ENCODE results near the gene FAM174B.

FAM174B gene

GRCh38 chr15:92584105-92584504 is 71.5 kb downstream of the FAM174B start:
- Histone ChIP-seq H3K4me3 (ENCODE audit: insufficient read depth, low read length, poor library complexity, severe bottlenecking) (no peak overlapping the region), H3K9me3 (ENCODE audit: insufficient read depth, low read length) (peaks cover 5% of the 10 kb centered on the region; the same call in 1 of the 2 replicates), H3K36me3 (ENCODE audit: low read length) (no peaks in the 10 kb centered on the region), H3F3A (ENCODE audit: insufficient read depth) (no peaks in the 10 kb centered on the region), H2AFZ (ENCODE audit: low read depth, low read length, severe bottlenecking) (no peak overlapping the region), H3K4me2 (ENCODE audit: low read depth, low read length, poor library complexity, severe bottlenecking) (no peak overlapping the region), H3K27me3 (ENCODE audit: low read length) (no peaks in the 10 kb centered on the region), H3K9ac (ENCODE audit: low read length) (no peak overlapping the region), H3K79me2 (ENCODE audit: insufficient read depth, low read length) (no peaks in the 10 kb centered on the region), H3K9me2 (replicated peaks; ENCODE audit: insufficient read depth, low read length) (no peaks in the 10 kb centered on the region), H4K20me1 (ENCODE audit: low read depth, low read length) (no peaks in the 10 kb centered on the region), H3K27ac (ENCODE audit: low read depth, low read length) (no peak overlapping the region)
- TF ChIP-seq EZH2phosphoT487 (conservative IDR thresholded peaks at IDR 0.05; ENCODE audit: low read length) = no peak
- no peak for TF ChIP-seq CTCF (IDR thresholded peaks at IDR 0.05; ENCODE audit: insufficient read depth, low read length, poor library complexity, severe bottlenecking)

GRCh38 chr15:92583096-92584034 is 72.2 kb downstream of the FAM174B start:
- H3K9me3 ChIP-seq (ENCODE audit: insufficient read depth, low read length) = peaks cover 5% of the 10 kb centered on the region; the same call in 1 of the 2 replicates
- H3K79me2 ChIP-seq (ENCODE audit: insufficient read depth, low read length) = no peaks in the 10 kb centered on the region
- no peak overlapping the region for H3K4me3 ChIP-seq (ENCODE audit: insufficient read depth, low read length, poor library complexity, severe bottlenecking)
- no peaks in the 10 kb centered on the region for H3K36me3 ChIP-seq (ENCODE audit: low read length)
- H3F3A ChIP-seq (ENCODE audit: insufficient read depth) = no peaks in the 10 kb centered on the region
- no peak overlapping the region for H2AFZ ChIP-seq (ENCODE audit: low read depth, low read length, severe bottlenecking)
- no peak overlapping the region for H3K4me2 ChIP-seq (ENCODE audit: low read depth, low read length, poor library complexity, severe bottlenecking)
- H4K20me1 ChIP-seq (ENCODE audit: low read depth, low read length) = no peaks in the 10 kb centered on the region
- H3K9ac ChIP-seq (ENCODE audit: low read length) = no peak overlapping the region
- H3K9me2 ChIP-seq (replicated peaks; ENCODE audit: insufficient read depth, low read length) = no peaks in the 10 kb centered on the region
- TF ChIP-seq EZH2phosphoT487 (conservative IDR thresholded peaks at IDR 0.05; ENCODE audit: low read length) (no peak), CTCF (IDR thresholded peaks at IDR 0.05; ENCODE audit: insufficient read depth, low read length, poor library complexity, severe bottlenecking) (no peak)
- H3K27ac ChIP-seq (ENCODE audit: low read depth, low read length) = no peak overlapping the region
- no peaks in the 10 kb centered on the region for H3K27me3 ChIP-seq (ENCODE audit: low read length)

- TF ChIP-seq CTCF (IDR thresholded peaks at IDR 0.05; ENCODE audit: insufficient read depth, low read length, poor library complexity, severe bottlenecking) (no peak), EZH2phosphoT487 (conservative IDR thresholded peaks at IDR 0.05; ENCODE audit: low read length) (no peak)
- H3K27me3 ChIP-seq (ENCODE audit: low read length) = no peaks in the 10 kb centered on the region
Measured at GRCh38 chr15:92582206-92582605, 73.4 kb downstream of the FAM174B start.

More at GRCh38 chr15:92582206-92582605, 73.4 kb downstream of the FAM174B start:
- Histone ChIP-seq H3K9ac (ENCODE audit: low read length) (no peak overlapping the region), H3K27ac (ENCODE audit: low read depth, low read length) (no peak overlapping the region), H3K36me3 (ENCODE audit: low read length) (no peaks in the 10 kb centered on the region), H3F3A (ENCODE audit: insufficient read depth) (no peaks in the 10 kb centered on the region), H4K20me1 (ENCODE audit: low read depth, low read length) (no peaks in the 10 kb centered on the region), H2AFZ (ENCODE audit: low read depth, low read length, severe bottlenecking) (no peak overlapping the region), H3K79me2 (ENCODE audit: insufficient read depth, low read length) (no peaks in the 10 kb centered on the region), H3K9me2 (replicated peaks; ENCODE audit: insufficient read depth, low read length) (no peaks in the 10 kb centered on the region), H3K9me3 (ENCODE audit: insufficient read depth, low read length) (peaks cover 5% of the 10 kb centered on the region; the same call in 1 of the 2 replicates), H3K4me3 (ENCODE audit: insufficient read depth, low read length, poor library complexity, severe bottlenecking) (no peak overlapping the region), H3K4me2 (ENCODE audit: low read depth, low read length, poor library complexity, severe bottlenecking) (no peak overlapping the region)

Measured in SU-DHL-6 (cell line).